Endodermal cell (in vitro differentiated cells): ENCODE results near the gene CAPN13. TPM values are rescaled to one million over a fixed set of nuclear protein-coding genes. Genes with fewer than 3 reads are reported as not detected.

Source experiments
- DNase-seq: peaks from one replicate; pipeline ENCODE4 v3.0.0-alpha.2; 2017
- H3K27ac ChIP-seq: 2 replicates; pipeline ENCODE4 v1.5.1; 2013; ENCODE audit warnings: mild to moderate bottlenecking, low read depth, low read length, moderate library complexity
- H3K27me3 ChIP-seq: 2 replicates; pipeline ENCODE4 v1.6.1; 2013; ENCODE audit warnings: mild to moderate bottlenecking, low read length, moderate library complexity; ENCODE audit not compliant: insufficient read depth, control insufficient read depth, poor library complexity, severe bottlenecking
- H3K36me3 ChIP-seq: 2 replicates; pipeline ENCODE4 v1.7.0; 2013; ENCODE audit warnings: mild to moderate bottlenecking, low read length, moderate library complexity; ENCODE audit not compliant: control insufficient read depth, insufficient read depth
- H3K4me1 ChIP-seq: one replicate; pipeline ENCODE4 v1.7.0; 2013; ENCODE audit warnings: low read length; ENCODE audit not compliant: control insufficient read depth, insufficient read depth
- H3K4me3 ChIP-seq: 2 replicates; pipeline ENCODE4 v1.5.1; 2013; ENCODE audit warnings: mild to moderate bottlenecking, low read length, moderate library complexity
- H3K9ac ChIP-seq: 2 replicates; pipeline ENCODE4 v1.6.1; 2013; ENCODE audit warnings: mild to moderate bottlenecking, low read length, moderate library complexity; ENCODE audit not compliant: poor library complexity, severe bottlenecking; ENCODE audit errors: extremely low read depth
- H3K9me3 ChIP-seq: 2 replicates; pipeline ENCODE4 v1.6.1; 2013; ENCODE audit warnings: mild to moderate bottlenecking, low read length, moderate library complexity; ENCODE audit not compliant: control insufficient read depth
- H3K27ac Mint-ChIP-seq: 2 replicates; pipeline ENCODE4 v1.8.0; 2020; ENCODE audit warnings: mixed read lengths
- H3K27me3 Mint-ChIP-seq: 2 replicates; pipeline ENCODE4 v1.8.0; 2021; ENCODE audit warnings: mild to moderate bottlenecking, mixed read lengths; ENCODE audit not compliant: insufficient read depth
- H3K36me3 Mint-ChIP-seq: 2 replicates; pipeline ENCODE4 v1.8.0; 2020; ENCODE audit warnings: low read depth, mixed read lengths
- H3K4me1 Mint-ChIP-seq: 2 replicates; pipeline ENCODE4 v1.8.0; 2020; ENCODE audit warnings: mixed read lengths
- H3K4me3 Mint-ChIP-seq: 2 replicates; pipeline ENCODE4 v1.8.0; 2020; ENCODE audit warnings: mild to moderate bottlenecking, moderate library complexity, mixed read lengths
- H3K9me3 Mint-ChIP-seq: 2 replicates; pipeline ENCODE4 v1.8.0; 2020; ENCODE audit warnings: mild to moderate bottlenecking, mixed read lengths
- WGBS, 2 experiments: methylation state at CpG; one replicate each; pipeline versions ENCODE4 v1.1.5 to v1.1.7; 2013; ENCODE audit warnings: missing lambda C conversion rate in 2 of 2, mixed read lengths in 1 of 2; ENCODE audit not compliant: insufficient coverage in 1 of 2, insufficient read length in 1 of 2; 5-methylcytosine and 5-hydroxymethylcytosine counted together
- total RNA-seq, 2 donors: library from RNA; stranded (reverse); fragmentation: NEBNext Ultra II Directional in 1 of 2; extraction: Animal tissue kit (Norgen Biotek cat#: 25700) in 1 of 2; gene quantifications; 2 replicates in 1 of 2; 3 replicates in 1 of 2; pipeline ENCODE4 v1.2.1, GENCODE V29; 2021
- TF ChIP-seq, protein P1 (sequence below): fragments of 200-600 bp; sonication (generic); conservative IDR thresholded peaks from 2 replicates; pipeline ENCODE4 v1.5.0; 2021; ENCODE audit warnings: antibody characterized with exemption, mild to moderate bottlenecking

The CAPN13 gene
- total RNA-seq, 2 donors from 2014 or later = 29.5 to 38.6 TPM

DNA sequence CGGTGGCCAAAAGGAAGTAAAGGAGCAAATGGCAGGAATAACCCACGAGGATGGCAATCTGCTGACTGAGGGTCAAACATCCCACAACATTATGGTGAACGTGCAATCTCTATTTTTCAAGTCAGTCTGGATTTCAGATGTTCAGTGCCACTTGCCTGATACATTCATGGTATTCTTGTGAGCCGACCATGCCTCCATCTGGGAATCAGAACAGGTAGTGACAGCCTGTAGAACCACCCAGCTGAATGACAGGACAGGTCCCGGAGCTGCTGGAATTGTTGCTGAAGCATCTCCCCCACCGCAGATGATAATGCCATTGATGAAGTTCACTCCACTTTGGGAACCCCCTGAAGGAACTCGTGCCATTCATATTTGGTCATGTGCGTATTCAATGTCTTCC lies 123.2 kb downstream of the CAPN13 start:
- Histone ChIP-seq H3K36me3 (no peaks in the 10 kb centered on the region), H3K27ac (no peak overlapping the region), H3K9me3 (no peaks in the 10 kb centered on the region), H3K4me3 (no peak overlapping the region), H3K4me1 (no peaks in the 10 kb centered on the region), H3K9ac (no peak overlapping the region), H3K27me3 (no peaks in the 10 kb centered on the region)
- Mint-ChIP-seq H3K27ac (no peak overlapping the region), H3K4me1 (peaks cover 7% of the 10 kb centered on the region), H3K9me3 (no peaks in the 10 kb centered on the region), H3K4me3 (no peak overlapping the region), H3K36me3 (no peaks in the 10 kb centered on the region), H3K27me3 (peaks cover 3% of the 10 kb centered on the region)
- TF ChIP-seq, protein P1, sequence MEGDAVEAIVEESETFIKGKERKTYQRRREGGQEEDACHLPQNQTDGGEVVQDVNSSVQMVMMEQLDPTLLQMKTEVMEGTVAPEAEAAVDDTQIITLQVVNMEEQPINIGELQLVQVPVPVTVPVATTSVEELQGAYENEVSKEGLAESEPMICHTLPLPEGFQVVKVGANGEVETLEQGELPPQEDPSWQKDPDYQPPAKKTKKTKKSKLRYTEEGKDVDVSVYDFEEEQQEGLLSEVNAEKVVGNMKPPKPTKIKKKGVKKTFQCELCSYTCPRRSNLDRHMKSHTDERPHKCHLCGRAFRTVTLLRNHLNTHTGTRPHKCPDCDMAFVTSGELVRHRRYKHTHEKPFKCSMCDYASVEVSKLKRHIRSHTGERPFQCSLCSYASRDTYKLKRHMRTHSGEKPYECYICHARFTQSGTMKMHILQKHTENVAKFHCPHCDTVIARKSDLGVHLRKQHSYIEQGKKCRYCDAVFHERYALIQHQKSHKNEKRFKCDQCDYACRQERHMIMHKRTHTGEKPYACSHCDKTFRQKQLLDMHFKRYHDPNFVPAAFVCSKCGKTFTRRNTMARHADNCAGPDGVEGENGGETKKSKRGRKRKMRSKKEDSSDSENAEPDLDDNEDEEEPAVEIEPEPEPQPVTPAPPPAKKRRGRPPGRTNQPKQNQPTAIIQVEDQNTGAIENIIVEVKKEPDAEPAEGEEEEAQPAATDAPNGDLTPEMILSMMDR = no peak
- no peak for DNase-seq
- 93 to 96% methylated on average over 6 to 8 of the region's 8 CpGs for WGBS, 2 experiments

DNA sequence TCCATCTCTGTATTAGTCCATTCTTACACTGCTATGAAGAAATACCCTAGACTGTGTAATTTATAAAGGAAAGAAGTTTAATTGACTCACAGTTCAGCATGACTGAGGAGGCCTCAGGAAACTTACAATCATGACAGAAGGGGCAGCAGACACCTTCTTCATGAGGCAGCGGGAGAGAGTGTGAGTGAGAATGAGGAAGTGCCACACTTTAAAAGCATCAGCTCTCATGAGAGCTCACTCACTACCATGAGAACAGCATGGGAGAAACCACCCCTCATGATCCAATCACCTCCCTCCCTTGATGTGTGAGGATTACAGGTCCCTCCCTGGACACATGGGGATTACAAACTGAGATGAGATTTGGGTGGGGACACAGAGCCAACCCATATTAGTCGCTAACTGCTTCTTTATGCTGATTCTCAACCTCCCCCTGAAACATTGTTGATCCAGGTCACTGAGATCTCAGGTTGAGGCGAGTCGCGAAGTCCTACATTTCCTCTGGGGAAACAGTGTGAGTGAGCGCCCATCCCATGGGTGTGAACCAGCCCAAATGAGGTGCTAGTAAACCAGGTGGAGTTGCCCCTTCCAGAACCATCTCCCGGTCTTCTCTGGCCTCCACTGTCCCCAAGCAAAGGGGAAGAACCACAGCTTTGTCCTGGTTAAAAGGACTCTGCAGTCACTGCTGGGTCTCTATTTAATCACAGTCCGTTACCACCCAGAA lies 123.8 kb downstream of the CAPN13 start:
- H3K27ac Mint-ChIP-seq = no peak overlapping the region
- Histone ChIP-seq H3K4me3 (no peak overlapping the region), H3K9ac (no peak overlapping the region), H3K4me1 (no peaks in the 10 kb centered on the region), H3K27me3 (no peaks in the 10 kb centered on the region), H3K36me3 (no peaks in the 10 kb centered on the region), H3K27ac (no peak overlapping the region), H3K9me3 (no peaks in the 10 kb centered on the region)
- H3K4me3 Mint-ChIP-seq = no peak overlapping the region
- no peak for DNase-seq
- no peaks in the 10 kb centered on the region for H3K36me3 Mint-ChIP-seq
- H3K4me1 Mint-ChIP-seq = peaks cover 5% of the 10 kb centered on the region
- 92 to 97% methylated on average over 5 to 8 of the region's 8 CpGs for WGBS, 2 experiments
- TF ChIP-seq, protein P1 = no peak
- no peaks in the 10 kb centered on the region for H3K9me3 Mint-ChIP-seq
- H3K27me3 Mint-ChIP-seq = peaks cover 3% of the 10 kb centered on the region

DNA sequence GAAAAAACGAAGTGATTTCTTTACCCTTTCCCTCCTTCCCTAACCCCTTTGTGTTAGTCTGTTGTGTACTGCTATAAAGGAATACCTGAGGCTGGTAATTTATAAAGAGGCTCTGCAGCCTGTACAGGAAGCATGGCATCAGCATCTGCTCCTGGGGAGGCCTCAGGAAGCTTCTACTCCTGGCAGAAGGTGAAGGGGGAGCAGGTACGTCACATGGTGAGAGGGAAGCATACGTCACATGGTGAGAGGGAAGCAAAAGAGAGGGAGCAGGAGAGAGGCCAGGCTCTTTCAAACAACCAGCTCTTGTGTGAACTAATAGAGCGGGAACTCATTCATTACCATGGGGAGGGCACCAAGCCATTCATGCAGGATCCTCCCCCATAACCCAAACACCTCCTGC lies 126.2 kb downstream of the CAPN13 start:
- Mint-ChIP-seq H3K27me3 (peaks cover 3% of the 10 kb centered on the region), H3K36me3 (no peaks in the 10 kb centered on the region), H3K4me1 (peaks cover 4% of the 10 kb centered on the region), H3K9me3 (no peaks in the 10 kb centered on the region), H3K4me3 (no peak overlapping the region), H3K27ac (no peak overlapping the region)
- Histone ChIP-seq H3K27me3 (no peaks in the 10 kb centered on the region), H3K9me3 (no peaks in the 10 kb centered on the region), H3K27ac (no peak overlapping the region), H3K9ac (no peak overlapping the region), H3K4me3 (no peak overlapping the region), H3K36me3 (no peaks in the 10 kb centered on the region), H3K4me1 (no peaks in the 10 kb centered on the region)
- WGBS, 2 experiments = 84 to 95% methylated on average over 2 to 4 of the region's 4 CpGs
- DNase-seq = no peak
- TF ChIP-seq, protein P1 = no peak
